PC-9 (cell line): ENCODE data around the gene TSGA10.

Experiments used
- CTCF ChIP-seq: fragments of 200-600 bp; sonication (generic); conservative IDR thresholded peaks from 2 replicates; pipeline ENCODE4 v1.6.1; 2017; ENCODE audit warnings: mixed run types, antibody characterized with exemption, mild to moderate bottlenecking, moderate library complexity
- EZH2 ChIP-seq: fragments of 200-600 bp; sonication (generic); IDR thresholded peaks from 2 replicates; pipeline ENCODE4 v1.8.0; 2017; ENCODE audit warnings: antibody characterized with exemption, low read depth

- TF ChIP-seq CTCF = no peak
- no peak for TF ChIP-seq EZH2
Observed at GRCh38 chr2:98972582-98973167, 182.1 kb downstream of the TSGA10 start.
